Iris pigment epithelial cell (primary cell): ENCODE data around the gene ERICH6.

Experiments
- DNase-seq: peaks from one replicate; pipeline ENCODE4 v3.0.0-alpha.2; 2011; ENCODE audit warnings: low read depth

ERICH6 gene

DNA sequence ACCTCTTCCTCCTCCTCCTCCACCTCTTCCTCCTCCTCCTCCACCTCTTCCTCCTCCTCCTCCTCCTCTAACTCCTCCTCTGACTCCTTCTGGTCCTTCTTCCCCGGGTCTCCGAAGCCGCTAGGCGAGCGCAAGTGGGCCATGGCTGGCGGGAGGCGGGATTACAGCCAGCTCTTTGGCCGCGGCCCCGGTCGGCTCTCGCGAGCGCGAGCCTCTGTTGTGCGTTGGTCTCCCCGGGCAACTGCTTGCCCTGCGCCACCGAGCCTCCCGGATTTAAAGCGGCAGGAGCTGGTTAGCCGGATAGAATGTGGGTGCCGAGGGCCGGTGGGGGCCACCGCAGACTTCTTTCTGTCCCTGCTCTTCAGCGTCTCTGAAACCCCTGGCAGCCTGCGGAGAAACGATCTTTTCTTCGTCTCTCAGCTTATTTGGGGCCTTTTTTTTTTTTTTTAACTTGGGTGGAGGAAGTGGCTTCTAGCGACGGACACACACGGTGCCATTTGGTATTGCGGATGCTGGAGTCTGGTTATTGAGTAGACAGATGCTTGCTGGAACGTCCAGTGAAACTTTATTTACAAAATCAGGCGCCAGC lies at the start of gene ERICH6:
ERICH6 (minus strand) TSS at position 165 of the 589 bp plus-strand sequence; CDS start at position 143, 22 bp downstream.
- peak; percentile 91 for DNase-seq

DNA sequence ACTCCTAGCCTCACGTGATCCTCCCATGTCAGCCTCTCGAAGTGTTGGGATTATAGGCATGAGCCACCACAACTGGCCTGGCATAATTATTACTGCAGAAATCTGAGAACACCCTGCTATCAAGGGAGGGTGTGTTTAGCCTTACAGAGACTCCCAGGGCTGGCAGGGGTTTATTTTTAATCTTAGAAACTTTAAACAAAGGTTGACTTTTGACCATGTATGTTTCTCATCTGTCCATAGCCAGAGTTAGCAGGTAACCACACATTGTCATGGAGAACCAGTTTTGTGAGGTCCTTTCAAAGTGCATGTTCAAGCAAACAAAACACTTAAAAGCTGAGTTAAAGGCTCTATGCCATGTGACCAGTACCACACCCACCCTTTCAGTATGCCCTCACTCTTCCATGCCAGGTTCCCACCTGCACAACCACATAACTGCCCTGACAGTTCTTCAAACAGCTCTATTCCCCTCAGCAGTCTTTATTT lies 48.1 kb upstream of the ERICH6 start:
- no peak for DNase-seq

DNA sequence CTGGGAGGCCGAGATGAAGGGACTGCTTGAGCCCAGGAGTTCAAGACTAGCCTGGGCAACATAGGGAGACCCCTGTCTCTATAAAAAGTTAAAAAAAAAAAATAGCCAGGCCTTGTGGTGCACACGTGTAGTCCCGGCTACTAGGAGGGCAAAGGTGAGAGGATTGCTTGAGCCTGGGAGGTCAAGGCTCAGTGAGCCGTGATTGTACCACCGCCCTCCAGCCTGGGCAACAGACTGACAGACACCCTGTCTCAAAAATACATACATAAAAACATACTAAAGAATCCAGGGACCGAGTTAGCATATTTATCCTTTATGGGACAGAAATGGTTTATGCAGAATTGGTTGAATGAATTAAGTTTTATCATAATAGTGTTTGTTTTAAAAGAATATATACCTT lies 45.5 kb upstream of the ERICH6 start:
- DNase-seq: no peak

DNA sequence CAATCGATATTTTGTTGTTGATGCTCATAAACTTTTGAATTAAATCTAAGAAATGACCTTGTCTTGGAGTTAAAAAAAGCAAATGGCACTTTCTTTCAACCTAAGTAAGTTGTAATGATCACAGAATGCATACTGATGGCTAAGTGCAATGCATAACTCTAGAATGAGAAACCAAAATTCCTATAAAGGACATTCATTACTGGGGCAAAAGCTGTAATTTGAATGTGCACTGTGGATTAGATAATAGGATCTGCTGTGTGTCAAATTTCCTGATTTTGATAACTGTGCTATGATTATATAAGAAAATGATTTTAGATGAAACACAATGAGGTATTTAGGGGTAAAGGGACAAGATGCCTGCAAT lies 44.9 kb upstream of the ERICH6 start:
- DNase-seq: no peak

DNA sequence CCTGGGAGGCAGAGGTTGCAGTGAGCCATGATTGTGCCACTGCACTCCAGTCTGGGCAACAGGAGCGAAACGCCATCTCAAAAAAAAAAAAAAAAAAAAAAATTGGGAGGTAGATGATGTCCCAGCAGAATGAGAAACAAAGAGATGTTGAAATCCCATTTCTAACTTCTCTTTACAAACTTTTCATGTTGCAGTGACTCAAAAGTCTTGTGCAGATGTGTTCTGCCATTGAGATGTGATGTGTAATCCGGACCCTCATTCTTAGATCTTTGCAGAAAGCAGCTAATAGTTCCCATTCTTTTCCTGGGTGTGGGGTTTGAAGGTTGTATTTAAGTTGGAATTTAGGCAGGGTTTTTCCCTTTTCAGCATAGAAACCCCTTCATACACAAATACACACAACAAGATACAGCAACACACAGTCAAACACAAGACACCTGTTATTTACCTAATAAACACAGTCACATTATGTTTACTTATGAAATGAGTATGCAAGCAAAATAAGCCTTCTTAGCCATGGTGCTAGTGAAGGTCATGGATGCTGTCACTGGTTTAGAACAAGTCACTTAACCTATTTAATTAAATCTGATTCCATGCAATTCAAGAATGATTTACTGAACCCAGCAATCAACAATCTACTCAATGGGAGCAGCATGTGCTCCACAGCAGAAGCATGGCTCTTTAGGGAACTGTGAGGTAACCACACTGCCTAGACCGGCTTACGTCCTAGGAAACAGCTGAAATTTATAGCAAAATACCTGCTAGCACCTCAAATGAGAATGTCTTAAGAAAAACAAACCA lies 44.4 kb upstream of the ERICH6 start:
- peak; percentile 57 for DNase-seq

DNA sequence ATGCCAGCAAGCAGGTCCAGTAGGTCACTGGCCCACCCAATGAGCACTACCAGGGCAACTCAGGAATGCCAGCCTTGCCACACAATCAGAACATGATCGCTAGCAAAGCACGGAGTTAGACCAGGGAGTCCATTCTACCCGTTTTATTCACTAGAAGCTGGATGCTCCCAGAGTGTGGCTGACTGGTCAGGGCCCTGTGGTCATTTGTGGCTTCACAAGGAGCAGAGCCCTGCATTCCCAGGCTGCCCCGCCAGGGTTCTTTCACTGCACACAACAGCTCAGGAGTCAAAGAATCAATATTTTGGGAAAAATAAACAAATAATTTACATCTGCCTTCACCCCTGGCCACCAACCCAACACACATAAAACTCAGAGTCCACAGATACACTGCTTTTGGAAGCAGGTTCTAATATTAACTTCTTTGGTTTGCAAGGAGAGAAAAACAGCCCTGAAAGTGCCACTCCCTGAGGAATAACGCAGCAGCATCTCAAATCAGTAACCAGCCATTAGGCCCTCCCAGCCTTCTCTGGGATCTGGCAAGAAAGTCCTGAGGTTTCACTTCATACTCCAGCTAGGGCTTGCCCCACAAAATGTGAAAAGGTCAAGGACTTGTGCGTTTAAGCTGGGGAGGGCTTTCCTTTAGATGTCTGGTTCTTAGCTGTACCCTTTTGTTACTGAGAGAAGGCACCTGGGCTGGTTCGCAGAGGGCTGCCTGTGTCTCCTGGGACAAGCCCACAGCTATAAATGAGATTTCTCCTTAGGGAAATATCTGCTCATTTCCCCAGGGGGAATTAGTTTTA lies 43.3 kb upstream of the ERICH6 start:
- no peak for DNase-seq

DNA sequence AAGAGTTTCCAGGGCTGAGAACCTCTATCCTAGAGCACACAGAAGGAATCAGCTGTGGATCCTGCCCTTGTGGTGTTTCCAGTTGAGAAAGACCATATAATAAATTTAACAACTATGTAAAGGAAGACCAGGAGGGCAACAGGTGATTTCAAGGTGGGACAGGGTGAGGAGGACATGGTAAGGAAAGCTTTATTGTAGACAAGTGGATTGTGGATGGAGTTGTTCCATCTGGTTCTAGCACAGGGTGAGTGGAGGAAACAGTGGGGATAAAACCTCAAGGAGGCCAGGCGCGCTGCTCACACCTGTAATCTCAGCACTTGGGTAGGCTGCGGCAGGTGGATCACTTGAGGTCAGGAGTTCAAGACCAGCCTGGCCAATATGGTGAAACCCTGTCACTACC lies 42.1 kb upstream of the ERICH6 start:
- DNase-seq: no peak

DNA sequence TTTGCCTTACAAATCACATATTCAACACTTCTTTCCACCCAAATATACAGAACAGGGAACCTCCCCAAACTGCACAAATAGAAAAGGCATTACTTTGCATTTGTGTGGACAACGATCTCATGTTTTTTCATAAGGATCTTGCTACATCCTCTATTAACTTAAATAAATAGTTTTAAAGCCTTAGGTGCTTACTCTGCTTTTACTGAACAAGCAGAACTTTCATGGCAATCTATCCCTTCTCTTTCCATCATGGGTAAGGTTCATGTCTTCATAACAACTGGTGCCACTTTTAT lies 41.1 kb upstream of the ERICH6 start:
- DNase-seq: no peak

DNA sequence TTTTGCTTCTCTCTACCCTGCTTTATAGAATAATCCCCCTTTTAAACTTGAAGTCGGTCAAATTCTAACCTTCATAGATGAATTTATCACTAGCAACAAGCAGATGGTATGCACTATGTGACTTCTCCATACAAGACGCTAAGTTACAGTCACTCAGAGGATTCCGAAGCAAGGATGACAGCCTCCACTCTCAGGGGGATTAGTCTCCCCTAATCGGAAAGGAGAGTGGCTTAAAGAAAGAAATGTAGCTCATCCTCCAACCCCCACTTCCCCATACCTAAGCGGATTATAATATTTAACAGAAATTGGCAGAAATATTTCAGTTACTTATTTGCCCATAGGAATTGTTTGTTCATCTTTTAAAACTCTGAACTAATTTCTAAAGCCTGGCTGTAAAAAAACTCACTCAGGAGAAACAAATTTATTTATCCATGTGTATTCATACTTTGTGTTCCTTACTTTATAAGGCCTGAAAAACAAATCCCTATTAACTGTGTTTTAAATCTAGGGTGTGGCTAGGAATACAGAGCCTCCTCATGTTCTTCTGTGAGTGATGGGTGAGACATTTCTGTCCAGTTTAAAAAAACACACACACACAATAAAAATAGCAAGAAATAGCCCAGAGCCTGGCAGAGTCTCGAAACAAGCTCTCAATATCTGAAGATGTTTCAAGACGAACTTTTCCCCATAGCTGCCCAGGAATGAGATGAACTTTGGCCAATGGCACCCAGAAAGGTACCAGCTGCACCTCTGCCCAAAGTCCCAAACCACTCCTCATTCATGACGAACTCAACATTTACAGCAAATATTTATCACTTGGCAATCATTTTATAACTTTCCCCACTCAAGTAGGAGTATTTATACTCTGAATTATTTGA lies 40.6 kb upstream of the ERICH6 start:
- DNase-seq: no peak

DNA sequence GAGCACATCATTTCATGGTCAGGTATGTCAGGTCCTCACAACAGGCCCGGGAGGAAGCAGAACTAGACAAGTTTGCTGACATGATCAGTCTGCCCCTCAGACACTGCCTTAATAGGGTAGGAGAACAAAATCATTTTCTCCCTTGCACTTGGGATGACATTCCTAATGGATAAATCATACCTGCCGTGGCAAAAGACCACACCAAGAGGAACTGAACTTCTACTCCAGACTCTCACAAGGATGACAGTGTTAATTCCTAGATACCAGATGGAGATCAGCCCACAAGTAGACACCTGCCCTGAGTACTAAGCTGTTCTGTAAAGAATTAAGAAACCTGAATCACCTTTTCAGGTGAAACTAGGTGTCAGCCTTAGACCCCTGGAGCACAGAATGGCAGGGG lies 39.8 kb upstream of the ERICH6 start:
- peak; percentile 47 for DNase-seq

DNA sequence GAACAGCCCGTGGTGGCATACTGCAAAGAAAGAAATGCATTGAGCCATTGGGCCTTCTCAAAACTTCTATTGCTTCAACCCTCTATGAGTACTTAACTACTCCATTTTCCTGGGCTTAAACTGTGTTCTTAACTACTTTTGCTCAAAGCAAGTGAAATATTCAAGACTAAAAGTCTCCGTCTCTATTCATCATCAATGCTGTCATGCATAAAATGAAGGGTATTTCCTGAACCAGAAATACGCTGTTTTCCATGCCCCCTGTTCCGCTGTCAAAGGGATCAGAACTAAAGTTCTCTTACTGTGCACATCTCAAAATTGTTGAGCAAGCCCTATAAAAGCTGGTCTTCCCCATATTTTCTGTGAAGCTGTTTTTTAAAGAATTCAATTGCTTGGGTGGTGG lies 39.0 kb upstream of the ERICH6 start:
- DNase-seq: no peak

DNA sequence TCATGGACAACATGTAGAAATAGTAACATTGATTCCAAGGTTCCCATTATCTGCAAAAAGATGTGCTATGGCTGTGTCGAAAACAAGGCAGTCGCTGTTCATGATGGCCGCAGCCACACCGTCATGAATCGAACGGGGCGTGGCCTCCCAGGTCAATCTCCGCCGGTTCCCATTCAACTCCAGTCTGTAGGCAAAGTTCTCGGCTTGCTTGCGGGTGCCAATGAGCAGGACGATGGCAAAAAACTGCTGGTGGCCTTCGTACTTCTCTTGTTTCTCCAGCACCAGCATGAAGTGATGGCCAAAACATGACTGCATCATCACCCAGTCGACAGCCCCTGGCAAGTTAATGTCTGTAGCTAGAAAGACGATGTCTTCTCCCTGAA lies 38.4 kb upstream of the ERICH6 start:
- DNase-seq: no peak

DNA sequence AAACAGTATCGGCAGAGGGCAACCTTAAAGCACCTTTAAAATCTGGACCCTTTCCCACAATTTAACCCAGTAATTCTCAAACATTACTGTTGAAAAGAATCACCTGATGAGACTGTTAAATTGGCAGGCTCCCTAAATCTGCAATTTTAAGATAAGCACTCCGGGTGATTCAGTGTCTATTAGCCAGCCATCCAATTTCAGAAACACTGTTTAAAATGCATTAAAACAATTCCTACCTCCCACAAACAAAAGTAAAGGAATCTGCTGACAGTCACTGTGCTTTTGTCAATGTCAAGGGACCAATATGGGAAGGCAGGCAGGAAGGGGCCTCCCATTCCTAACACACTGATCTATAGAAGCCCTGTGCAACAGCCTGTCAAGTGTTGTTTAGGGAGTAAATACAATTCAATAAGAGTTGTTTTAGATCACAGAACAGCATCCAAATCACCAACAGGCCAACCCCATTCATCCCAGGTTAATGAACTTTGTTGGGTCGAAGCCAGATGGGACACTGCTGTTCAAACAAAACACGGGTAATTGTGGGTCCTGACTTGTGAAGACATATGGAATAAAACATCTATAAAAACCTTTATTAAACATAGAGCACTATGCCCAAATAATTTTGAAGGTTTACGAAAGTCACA lies 37.9 kb upstream of the ERICH6 start:
- no peak for DNase-seq

DNA sequence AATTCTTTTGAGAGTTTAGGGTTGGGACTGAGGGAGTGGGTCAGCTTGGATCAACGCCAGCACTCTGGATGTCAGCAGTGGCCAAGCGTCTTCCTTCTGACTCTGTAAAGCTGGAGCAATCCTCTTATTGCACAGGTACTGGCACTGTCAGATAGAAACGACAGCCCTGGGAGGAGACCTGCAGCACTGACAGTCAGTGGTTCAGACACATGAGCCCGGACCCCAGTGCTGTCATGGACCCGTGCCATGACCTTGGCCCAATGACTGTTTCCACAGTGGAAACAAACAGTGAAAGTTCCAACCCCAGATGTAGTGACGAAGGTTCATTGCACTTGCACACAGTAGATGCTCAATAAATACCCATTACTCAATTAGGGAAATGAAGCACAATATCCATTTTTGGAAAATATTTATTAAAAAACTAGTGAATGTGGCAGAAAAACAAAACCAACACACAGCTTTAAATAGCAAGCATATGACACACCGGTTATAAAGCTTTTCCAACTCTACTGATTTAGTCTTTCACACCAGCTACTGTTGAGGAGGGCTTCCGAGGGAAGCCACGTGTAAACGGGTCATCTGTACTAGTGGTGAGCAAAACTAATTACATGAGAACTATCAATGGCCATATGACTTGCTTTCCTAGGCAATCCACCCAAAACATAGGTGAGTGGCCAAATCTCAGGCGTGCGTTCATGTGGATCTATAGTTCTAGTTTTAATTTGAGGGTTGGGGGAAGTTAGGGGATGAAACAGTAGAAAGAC lies 37.2 kb upstream of the ERICH6 start:
- no peak for DNase-seq

DNA sequence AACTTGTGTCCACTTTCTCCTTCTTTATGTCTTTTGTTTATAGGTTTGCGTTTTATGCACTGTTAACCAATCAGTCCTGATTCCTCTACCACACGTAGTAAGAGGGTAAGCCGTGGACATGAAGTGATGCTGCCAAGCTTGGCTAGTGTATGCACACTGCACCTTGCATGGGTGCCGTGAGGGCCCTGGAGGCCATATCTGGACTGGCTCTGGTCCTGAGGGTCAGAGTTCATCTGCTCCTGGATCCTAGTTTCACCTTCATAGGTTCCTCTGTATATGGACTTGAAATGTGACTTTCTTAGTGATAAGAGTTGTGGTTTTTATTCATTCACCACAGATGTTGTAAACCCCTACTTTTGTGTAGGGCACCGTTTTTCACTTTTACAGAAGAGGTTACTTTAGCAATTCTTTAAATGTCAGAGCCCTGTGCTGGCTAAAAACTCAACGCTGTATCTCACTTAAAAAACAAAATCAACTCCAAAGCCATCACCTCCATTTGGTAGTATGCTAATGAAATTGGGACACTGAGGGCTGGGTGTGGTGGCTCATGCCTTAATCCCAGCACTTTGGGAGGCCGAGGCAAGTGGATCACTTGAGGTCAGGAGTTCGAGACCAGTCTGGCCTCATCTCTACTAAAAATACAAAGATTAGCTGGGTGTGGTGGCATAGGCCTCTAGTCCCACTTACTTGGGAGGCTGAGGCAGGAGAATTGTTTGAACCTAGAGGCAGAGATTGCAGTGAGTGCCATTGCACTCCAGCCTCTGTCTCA lies 36.3 kb upstream of the ERICH6 start:
- no peak for DNase-seq

DNA sequence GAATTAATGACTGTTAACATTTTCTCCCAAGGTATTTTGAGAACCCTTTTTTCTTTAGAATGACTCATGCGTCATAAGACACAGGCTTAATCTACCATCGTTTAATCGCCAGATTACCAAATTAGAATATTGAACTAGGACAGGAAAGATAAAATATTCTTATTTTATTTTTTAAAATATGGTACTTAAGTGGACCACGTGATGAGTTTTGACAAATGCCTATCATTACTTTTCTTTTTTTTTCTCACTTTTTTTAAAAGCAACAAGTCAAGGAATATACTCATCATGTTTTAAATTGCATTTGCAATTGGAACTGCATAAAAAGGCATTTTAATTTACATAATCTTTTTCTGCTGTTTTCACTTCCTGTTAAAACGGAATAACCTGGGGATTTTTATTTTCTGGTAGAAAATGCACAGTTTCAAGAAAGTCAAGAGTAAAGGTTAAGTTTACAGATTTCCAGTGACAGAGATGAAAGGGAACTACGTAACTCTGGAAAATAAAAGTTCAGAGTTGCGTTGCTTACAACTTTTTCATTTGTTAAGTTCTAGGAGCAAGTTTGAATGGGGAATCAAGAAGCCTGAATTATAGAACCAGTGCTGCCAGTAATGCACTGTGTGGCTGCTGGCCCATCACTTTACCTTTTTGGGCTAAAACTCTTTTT lies 35.6 kb upstream of the ERICH6 start:
- DNase-seq: no peak

DNA sequence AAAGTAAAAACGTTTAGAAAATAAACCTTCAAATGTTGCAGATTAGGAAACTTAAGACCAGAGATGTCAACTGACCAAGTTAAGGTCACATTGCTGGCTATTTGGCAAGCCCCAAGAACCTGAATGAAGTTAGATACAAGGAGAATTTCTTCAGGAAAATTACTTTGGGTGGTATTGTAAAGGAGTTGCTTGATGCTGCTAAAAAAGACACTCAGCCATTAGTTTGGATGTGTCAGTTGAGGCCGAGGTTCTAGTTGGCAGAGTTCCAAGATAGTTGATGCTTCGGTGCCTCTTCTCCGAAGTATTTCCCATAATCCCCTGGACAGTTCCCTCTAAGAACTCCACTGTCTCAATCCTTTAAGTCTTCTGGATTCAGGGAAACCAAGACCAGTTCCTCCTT lies 35.0 kb upstream of the ERICH6 start:
- DNase-seq: peak; percentile 64

DNA sequence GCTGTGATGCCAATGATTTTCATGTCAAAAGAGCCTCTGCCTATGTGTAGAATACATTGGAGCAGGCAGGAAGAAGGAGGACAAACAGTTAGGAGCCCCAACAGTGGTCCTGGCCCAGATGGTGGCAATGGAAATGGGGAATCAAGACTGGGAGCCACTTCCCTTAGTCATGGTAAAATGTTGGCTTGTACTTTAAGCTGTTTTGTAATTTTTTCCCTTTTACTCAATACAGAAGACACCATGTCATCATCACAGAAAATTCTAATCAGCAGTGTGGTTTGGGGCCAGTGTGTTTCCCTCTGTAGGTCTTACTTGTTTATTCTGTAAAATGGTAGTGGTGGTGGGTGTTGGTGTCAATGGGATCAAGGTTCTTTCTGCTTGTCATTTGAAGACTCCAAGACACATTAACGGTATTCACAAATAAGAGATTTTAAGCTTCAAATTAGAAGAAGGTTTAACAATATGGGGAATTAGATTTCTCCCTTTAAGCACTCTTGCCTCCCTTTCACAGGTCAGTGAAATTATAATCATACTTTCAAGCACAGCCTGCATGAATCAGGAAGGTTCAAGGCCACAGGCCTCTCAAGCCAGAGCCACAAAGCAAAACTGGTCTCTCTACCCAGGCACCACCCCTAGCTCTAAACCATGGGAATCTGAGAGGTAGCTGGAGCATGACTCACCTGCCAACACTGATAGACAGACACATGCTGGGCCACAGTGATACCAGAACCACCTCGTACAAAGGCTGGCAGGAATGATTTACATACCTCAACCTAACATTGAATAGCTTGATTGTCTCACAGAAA lies 34.4 kb upstream of the ERICH6 start:
- peak; percentile 76 for DNase-seq
